Activated naive CD8-positive, alpha-beta T cell treated with anti-CD3 and anti-CD28 coated beads, Interleukin-2, amount 10 ng/mL, durations not matched to agents 7 days and 5 days (primary cell): ENCODE results near the gene TESPA1. TPM values are rescaled to one million over a fixed set of nuclear protein-coding genes. Genes with fewer than 3 reads are reported as not detected.

Experiments used
- ATAC-seq: fragments of 150-1000 bp; cut with Tn5 transposase; one replicate; pipeline ENCODE4 v1.10.0; 2021; ENCODE audit warnings: low read depth, moderate library complexity
- POLR2A ChIA-PET: fragments of 350-600 bp; sonication (Branson Sonifier 250); formaldehyde crosslinking; loops from one replicate; lab custom pipeline; 2021; ENCODE audit warnings: antibody characterized with exemption; lab: Charles Lee
- DNase-seq: peaks from one replicate; pipeline ENCODE4 v3.0.0; 2021
- H3K27ac Mint-ChIP-seq: one replicate; pipeline ENCODE4 v1.8.0; 2022; ENCODE audit warnings: mild to moderate bottlenecking, mixed read lengths
- H3K27me3 Mint-ChIP-seq: one replicate; pipeline ENCODE4 v1.8.0; 2022; ENCODE audit warnings: mild to moderate bottlenecking, moderate library complexity, mixed read lengths
- H3K36me3 Mint-ChIP-seq: one replicate; pipeline ENCODE4 v1.8.0; 2021; ENCODE audit warnings: mild to moderate bottlenecking, mixed read lengths
- H3K4me1 Mint-ChIP-seq: one replicate; pipeline ENCODE4 v1.8.0; 2021; ENCODE audit warnings: mixed read lengths
- H3K4me3 Mint-ChIP-seq: one replicate; pipeline ENCODE4 v1.8.0; 2022; ENCODE audit warnings: mild to moderate bottlenecking, moderate library complexity, mixed read lengths
- H3K9me3 Mint-ChIP-seq: one replicate; pipeline ENCODE4 v1.8.0; 2021; ENCODE audit warnings: mixed read lengths
- total RNA-seq, 2 experiments: library from RNA; stranded (reverse); gene quantifications; one replicate each; pipeline ENCODE4 v1.2.3, GENCODE V29; 2021

Gene TESPA1
- total RNA-seq, 2 experiments from 2014 or later: 105 to 112 TPM

DNA sequence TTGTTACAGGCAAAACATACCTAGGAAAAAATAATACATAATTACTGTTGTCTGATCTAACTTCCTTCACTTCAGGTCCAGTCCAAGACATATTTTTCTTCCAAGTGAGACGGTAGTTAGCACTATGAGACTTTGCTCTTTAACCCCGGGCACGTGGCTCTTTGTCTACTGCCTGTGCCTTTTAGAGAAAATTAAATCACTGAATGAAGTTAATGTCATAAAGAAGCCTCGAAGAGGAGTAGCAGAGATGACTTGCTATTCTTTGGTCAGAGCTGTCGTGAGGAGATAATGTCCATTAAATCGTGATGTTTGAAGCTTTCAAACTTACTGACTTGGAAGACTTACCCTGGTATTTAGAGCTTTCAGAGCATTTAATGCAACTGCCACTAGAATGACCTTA is 8.7 kb downstream of the TESPA1 start:
- peaks cover 64% of the 10 kb centered on the region for H3K4me1 Mint-ChIP-seq
- no peaks in the 10 kb centered on the region for H3K27me3 Mint-ChIP-seq
- DNase-seq (no peak), ATAC-seq (no peak)
- H3K9me3 Mint-ChIP-seq: no peaks in the 10 kb centered on the region
- peak overlapping the region; percentile 2 for H3K4me3 Mint-ChIP-seq
- peak overlapping the region; percentile 32 for H3K27ac Mint-ChIP-seq
- POLR2A ChIA-PET: interaction anchor here (1.3 kb wide), 1 partner anchor 9 kb away, joined by 6 read pairs; the partner anchor contains the start of gene TESPA1
- peaks cover 70% of the 10 kb centered on the region for H3K36me3 Mint-ChIP-seq

DNA sequence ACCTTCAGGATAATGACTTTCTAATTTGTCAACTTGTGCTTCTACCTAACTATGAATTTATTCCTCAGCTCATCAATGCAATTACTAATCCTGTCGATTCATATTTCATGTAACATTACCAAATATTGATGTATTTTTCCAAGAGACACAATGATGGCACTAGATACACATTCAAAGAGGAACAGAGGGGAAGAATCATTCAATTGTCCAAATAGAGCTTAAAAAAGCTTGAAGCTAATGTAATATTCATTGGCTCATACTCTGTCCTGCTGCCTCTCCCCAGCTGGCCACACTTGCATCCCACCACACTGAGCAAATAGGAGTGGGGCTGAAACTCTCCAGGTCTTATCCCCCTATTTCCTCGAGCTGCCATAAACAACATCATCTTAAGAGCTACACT is 9.3 kb downstream of the TESPA1 start:
- Mint-ChIP-seq H3K36me3 (peaks cover 73% of the 10 kb centered on the region), H3K27me3 (no peaks in the 10 kb centered on the region), H3K4me1 (peaks cover 65% of the 10 kb centered on the region), H3K27ac (no peak overlapping the region), H3K4me3 (no peak overlapping the region), H3K9me3 (no peaks in the 10 kb centered on the region)
- DNase-seq (no peak), ATAC-seq (no peak)
- POLR2A ChIA-PET: interaction anchor here (1.3 kb wide), 1 partner anchor 10 kb away, joined by 6 read pairs; the partner anchor contains the start of gene TESPA1

DNA sequence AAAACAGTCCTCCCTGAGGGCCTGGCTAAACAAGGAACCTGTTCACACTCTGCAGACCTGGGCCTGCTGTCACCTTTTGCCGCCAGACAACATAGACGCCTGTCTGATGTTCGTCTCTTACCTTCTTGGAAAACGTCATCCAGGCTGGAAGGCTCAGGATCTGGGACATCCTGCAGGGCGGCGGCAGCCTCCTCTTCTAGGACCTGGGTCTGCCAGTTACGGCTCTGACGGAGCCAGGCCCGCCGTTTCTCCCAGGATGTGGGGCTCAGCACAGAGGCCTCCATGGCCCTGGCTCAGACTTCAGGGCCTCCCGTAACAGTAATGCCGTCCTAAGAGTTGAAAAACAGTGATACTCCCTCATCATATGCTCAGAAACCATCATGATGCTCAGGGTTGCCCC is 10.3 kb downstream of the TESPA1 start:
- peaks cover 65% of the 10 kb centered on the region for H3K36me3 Mint-ChIP-seq
- H3K9me3 Mint-ChIP-seq: no peaks in the 10 kb centered on the region
- no peaks in the 10 kb centered on the region for H3K27me3 Mint-ChIP-seq
- no peak overlapping the region for H3K4me3 Mint-ChIP-seq
- no peak for DNase-seq
- peaks cover 55% of the 10 kb centered on the region for H3K4me1 Mint-ChIP-seq
- H3K27ac Mint-ChIP-seq: peak overlapping the region; percentile 24
- no peak for ATAC-seq
- POLR2A ChIA-PET: interaction anchor here (1.3 kb wide), 1 partner anchor 9 kb away, joined by 4 read pairs; no protein-coding TSS in a partner anchor

DNA sequence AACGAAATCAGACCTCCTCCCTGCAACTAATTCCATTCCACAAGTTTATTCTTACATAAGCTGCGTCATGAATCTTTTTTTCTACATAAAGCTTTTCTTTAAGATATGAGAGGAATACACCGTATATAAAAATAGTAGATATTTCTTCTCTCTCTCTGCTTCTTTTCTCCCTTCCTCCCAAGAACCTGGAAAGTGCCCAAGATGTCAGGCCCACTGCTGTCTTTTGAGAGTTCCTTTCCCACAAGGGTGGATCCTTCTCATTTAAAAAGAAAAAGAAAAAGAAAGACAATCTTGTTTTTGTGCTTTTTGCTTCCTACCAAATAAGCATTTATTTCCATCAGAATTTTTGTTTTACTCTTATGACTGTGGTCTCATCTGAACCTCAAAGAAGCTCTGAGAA is 11.0 kb downstream of the TESPA1 start:
- ATAC-seq (no peak), DNase-seq (no peak)
- Mint-ChIP-seq H3K27ac (peak overlapping the region; percentile 11), H3K9me3 (no peaks in the 10 kb centered on the region), H3K4me3 (no peak overlapping the region), H3K4me1 (peaks cover 52% of the 10 kb centered on the region), H3K36me3 (peaks cover 61% of the 10 kb centered on the region), H3K27me3 (no peaks in the 10 kb centered on the region)
- POLR2A ChIA-PET: interaction anchor here (1.3 kb wide), 1 partner anchor 9 kb away, joined by 4 read pairs; no protein-coding TSS in a partner anchor

DNA sequence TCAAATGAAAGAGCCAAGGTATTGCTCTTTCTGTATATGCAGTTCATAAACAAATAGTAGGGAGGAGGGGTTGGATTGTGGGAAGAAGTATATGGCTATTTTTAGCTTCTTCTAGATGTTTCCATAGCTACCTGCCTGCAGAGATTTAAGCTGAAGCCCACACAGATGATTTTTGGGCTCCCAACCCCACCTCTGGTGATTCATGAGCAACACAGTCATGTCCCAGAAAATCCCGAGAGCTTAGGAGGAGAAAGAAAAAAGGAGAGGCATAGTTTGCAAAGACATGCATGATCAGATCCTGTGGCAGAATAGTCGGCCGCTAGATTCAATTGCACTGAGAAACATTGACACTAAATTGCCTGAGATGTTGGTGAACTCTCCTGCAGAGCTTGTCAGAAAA is 13.8 kb downstream of the TESPA1 start:
- Mint-ChIP-seq H3K4me1 (peaks cover 46% of the 10 kb centered on the region), H3K9me3 (no peaks in the 10 kb centered on the region), H3K27me3 (no peaks in the 10 kb centered on the region), H3K4me3 (no peak overlapping the region), H3K27ac (peak overlapping the region; percentile 28), H3K36me3 (peaks cover 59% of the 10 kb centered on the region)
- ATAC-seq (no peak), DNase-seq (no peak)
- POLR2A ChIA-PET: interaction anchor here (1.0 kb wide), 1 partner anchor 14 kb away, joined by 3 read pairs; no protein-coding TSS in a partner anchor

DNA sequence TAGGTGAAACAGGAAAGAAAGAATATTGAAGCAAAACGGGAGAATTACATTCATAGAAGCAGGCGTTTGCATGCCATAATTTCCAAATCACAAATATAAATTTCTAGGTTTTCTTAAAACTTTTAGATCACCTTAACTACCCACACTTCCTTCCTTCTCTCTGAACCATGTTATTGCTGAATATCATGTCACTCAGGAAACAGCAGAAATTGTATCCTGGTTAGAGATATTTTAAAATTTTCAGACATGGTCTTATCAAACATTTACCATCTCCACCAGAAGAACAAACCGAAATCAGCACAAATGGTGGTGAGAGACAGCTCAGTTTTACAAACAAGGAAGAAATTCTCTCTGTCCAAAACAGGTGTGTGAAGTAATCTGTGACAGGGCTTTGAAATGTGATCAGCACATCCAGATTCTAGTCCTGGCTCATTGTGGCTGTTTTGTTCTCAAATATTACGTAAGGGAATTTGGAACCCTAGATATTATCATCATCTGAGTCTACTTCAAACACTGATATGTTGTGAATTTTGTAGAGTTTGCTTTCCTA is 16.3 kb downstream of the TESPA1 start:
- Mint-ChIP-seq H3K36me3 (peaks cover 58% of the 10 kb centered on the region), H3K4me3 (peak overlapping the region; percentile 62), H3K27ac (peak overlapping the region; percentile 84), H3K9me3 (no peaks in the 10 kb centered on the region), H3K4me1 (peaks cover 41% of the 10 kb centered on the region), H3K27me3 (no peaks in the 10 kb centered on the region)
- POLR2A ChIA-PET: interaction anchor here (1.1 kb wide), 1 partner anchor 15 kb away, joined by 4 read pairs; no protein-coding TSS in a partner anchor
- DNase-seq (no peak), ATAC-seq (peak; percentile 55)

DNA sequence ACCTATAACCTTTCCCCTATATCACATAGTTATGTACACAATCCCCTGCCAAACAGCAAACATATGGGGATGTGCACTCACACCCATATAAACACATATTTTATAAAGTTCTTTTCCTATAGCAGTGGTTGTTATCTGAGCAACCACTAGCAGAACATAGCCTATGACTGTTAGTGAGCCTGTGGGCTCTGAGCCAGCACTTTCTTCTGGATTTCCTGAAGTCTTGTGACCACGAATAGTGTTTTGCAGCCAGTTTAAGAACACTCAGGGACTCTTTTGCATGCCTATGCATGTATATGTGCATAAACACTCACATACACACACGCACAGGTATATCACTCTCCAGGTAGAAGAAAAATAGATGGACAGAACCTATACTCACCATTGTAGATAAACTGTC is 17.1 kb downstream of the TESPA1 start:
- peaks cover 60% of the 10 kb centered on the region for H3K36me3 Mint-ChIP-seq
- no peaks in the 10 kb centered on the region for H3K27me3 Mint-ChIP-seq
- peak overlapping the region; percentile 84 for H3K27ac Mint-ChIP-seq
- POLR2A ChIA-PET: no interaction called here
- DNase-seq: no peak
- no peaks in the 10 kb centered on the region for H3K9me3 Mint-ChIP-seq
- peaks cover 38% of the 10 kb centered on the region for H3K4me1 Mint-ChIP-seq
- peak; percentile 40 for ATAC-seq
- peak overlapping the region; percentile 62 for H3K4me3 Mint-ChIP-seq

DNA sequence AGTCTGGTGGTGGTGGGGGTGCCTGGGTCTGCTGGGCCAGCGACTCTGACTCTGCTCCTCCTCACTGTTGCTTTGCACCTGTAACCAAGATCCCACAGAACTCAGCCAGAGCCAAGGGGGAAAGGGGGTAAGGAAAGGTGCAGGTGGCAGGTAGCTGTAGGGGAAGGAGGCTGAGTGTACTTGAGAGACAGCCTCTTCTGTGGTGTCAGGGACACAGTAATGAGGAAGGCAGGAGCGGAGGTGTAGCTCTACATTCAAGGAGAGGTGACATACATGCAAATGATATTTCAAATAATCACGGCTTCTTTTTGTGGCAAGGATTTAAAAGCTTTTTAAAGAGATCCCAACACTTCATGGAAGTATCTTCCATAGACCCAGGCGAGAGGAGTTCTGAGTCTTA is 23.4 kb downstream of the TESPA1 start:
- ATAC-seq: no peak

DNA sequence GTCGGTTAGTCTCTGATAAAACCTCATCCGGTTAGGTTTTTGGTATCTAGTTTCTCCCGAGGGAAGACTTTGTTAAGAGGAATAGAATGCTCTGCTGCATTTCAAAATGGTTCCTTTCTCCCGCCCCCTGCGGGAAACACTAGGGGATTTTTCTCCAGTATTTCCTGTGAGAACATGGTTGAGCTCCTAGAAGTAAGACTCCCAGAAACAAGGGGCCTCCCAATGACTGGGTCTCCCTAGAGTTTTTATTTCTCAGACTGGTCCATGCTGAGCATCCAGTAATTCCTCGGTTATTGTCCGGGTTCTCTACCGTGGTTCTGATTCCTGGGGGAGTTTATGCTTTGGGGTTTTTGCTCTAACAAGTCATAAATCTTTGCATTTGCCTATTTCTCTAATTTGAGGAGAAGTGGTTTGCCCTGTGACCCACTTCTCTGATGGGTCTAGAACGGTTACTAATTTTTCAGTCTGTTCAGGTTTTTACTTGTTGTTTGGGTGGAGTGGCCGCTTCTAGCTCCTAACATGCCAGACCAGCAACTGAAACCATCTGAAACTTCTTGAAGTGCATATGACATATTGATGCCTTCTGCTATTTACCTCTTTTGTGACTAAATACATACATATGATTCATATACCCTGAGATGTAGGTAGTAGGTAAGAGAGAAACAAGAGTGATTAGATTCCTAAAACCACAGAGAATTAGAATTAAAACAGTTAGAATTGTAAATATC is 25.1 kb downstream of the TESPA1 start:
- H3K4me3 Mint-ChIP-seq: no peak overlapping the region
- ATAC-seq (no peak), DNase-seq (no peak)
- POLR2A ChIA-PET: interaction anchor here (0.8 kb wide), 2 partner anchors 24 to 26 kb away, joined by 3 read pairs; no protein-coding TSS in a partner anchor
- H3K27me3 Mint-ChIP-seq: no peaks in the 10 kb centered on the region
- peaks cover 2% of the 10 kb centered on the region for H3K9me3 Mint-ChIP-seq
- H3K36me3 Mint-ChIP-seq: peaks cover 65% of the 10 kb centered on the region
- H3K4me1 Mint-ChIP-seq: peaks cover 51% of the 10 kb centered on the region
- H3K27ac Mint-ChIP-seq: peak overlapping the region; percentile 54

More for the DNA sequence above, 23.4 kb downstream of the TESPA1 start:
- Mint-ChIP-seq H3K27ac (peak overlapping the region; percentile 75), H3K4me3 (no peak overlapping the region), H3K4me1 (peaks cover 43% of the 10 kb centered on the region), H3K9me3 (no peaks in the 10 kb centered on the region), H3K36me3 (peaks cover 64% of the 10 kb centered on the region), H3K27me3 (no peaks in the 10 kb centered on the region)
- no peak for DNase-seq
- POLR2A ChIA-PET: interaction anchor here (0.7 kb wide), 1 partner anchor 1881 kb away, joined by 3 read pairs; no protein-coding TSS in a partner anchor

DNA sequence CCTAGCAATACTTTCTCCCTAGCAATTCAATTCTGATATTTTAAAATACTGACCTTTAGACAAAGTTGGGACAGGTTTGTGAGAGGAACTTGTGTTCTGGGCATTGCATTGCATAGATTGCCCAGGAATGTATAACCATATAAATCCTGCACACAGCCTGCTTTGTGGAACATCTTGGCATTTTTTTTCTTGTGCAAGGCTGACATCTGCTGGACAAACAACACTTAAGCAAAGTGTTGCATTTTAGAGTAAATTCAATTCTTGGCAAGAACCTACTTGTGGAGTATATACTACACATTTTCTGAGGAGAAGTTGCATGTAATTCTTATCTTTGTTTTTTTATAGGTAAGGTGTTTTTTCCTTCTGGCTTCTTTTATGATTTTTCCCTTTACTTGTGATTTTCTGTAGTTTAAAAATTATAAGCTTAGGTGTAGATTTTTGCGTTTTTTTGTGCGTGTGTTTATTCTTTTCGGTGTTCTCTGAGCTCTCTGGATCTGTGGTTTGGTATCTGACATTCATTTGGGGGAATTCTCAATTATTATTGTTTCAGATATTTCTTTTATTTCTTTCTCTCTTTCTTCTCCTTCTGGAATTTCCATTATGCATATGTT is 26.4 kb downstream of the TESPA1 start:
- no peaks in the 10 kb centered on the region for H3K27me3 Mint-ChIP-seq
- ATAC-seq (no peak), DNase-seq (no peak)
- H3K9me3 Mint-ChIP-seq: peaks cover 7% of the 10 kb centered on the region
- H3K36me3 Mint-ChIP-seq: peaks cover 70% of the 10 kb centered on the region
- H3K27ac Mint-ChIP-seq: no peak overlapping the region
- peaks cover 55% of the 10 kb centered on the region for H3K4me1 Mint-ChIP-seq
- H3K4me3 Mint-ChIP-seq: no peak overlapping the region
- POLR2A ChIA-PET: no interaction called here

DNA sequence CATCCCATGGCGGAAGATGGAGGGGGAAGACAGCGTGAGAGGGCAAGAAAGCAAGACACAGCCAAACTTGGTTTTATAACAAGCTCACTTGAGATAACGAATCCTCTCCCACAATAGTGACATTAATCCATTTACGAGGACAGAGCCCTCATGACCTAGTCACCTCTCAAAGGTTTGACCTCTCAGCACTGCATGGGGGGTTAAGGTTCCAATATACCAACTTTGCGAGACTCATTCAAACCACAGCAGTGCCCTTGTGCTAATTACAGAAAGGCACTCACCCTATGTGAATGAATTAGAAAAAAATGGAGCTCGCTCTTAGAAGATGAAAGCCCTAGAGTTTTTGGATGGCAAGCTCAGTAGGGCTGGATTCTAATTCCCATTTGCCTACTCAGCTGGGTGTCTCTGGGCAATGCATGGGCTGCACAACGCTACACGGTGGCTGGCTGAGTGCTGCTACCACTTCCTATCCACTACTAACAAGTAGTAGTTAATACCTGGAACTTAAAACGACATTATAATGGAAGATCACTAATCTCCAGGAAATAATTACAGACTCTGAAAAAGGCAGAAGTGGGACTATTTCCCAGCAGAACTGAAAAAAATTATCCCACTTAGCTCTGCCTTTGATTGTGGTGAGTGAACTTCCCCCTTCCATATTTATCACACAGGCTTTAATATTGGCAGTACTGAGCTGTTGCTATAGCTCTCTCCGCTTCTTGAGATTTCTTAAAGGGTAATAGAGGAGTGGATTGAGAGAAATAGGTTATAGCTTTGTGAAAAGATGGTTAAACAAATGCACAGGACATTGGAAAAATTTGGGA is 27.5 kb downstream of the TESPA1 start:
- no peaks in the 10 kb centered on the region for H3K27me3 Mint-ChIP-seq
- DNase-seq: no peak
- no peak for ATAC-seq
- H3K4me1 Mint-ChIP-seq: peaks cover 57% of the 10 kb centered on the region
- H3K36me3 Mint-ChIP-seq: peaks cover 70% of the 10 kb centered on the region
- POLR2A ChIA-PET: no interaction called here
- peak overlapping the region; percentile 55 for H3K4me3 Mint-ChIP-seq
- peaks cover 12% of the 10 kb centered on the region for H3K9me3 Mint-ChIP-seq
- peak overlapping the region; percentile 76 for H3K27ac Mint-ChIP-seq

DNA sequence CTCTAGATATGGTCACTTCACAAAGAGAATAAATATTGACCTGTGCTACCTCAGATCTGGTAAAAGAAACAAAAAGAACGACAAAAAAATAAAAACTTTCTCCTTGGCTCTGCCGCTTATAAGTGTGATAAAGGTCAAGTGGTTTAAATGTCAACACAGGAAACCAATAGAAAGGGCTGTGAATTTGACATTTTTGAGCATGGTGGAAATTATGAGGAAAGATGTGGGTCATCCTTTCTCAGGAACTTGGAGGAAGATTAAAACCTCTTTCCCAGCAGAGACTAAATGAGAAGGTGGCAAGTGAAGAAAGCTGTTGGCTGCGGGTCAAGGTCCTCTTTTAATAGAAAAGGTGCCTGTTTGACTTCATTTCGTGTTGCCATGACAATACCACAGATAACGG is 28.2 kb downstream of the TESPA1 start:
- peak overlapping the region; percentile 76 for H3K27ac Mint-ChIP-seq
- DNase-seq (no peak), ATAC-seq (no peak)
- H3K36me3 Mint-ChIP-seq: peaks cover 73% of the 10 kb centered on the region
- H3K27me3 Mint-ChIP-seq: no peaks in the 10 kb centered on the region
- peaks cover 14% of the 10 kb centered on the region for H3K9me3 Mint-ChIP-seq
- H3K4me1 Mint-ChIP-seq: peaks cover 57% of the 10 kb centered on the region
- H3K4me3 Mint-ChIP-seq: peak overlapping the region; percentile 55
- POLR2A ChIA-PET: no interaction called here

DNA sequence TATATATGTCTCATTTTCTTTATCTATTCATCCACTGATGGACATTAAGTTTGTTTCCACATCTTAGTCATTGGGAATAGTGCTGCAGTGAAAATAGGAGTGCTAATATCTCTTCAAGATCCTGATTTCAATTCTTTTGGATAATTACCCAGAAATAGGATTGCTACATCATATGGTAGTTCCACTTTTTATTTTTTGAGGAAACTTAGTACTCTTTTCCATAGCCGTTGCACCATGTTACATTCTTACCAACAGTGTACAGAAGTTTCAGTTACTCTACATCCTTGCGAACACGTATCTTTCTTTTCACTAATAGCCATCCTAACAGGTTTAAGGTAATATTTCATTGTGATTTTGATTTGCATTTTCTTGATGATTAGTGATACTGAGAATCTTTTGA is 29.8 kb downstream of the TESPA1 start:
- no peaks in the 10 kb centered on the region for H3K27me3 Mint-ChIP-seq
- DNase-seq: no peak
- peaks cover 62% of the 10 kb centered on the region for H3K4me1 Mint-ChIP-seq
- H3K36me3 Mint-ChIP-seq: peaks cover 79% of the 10 kb centered on the region
- H3K27ac Mint-ChIP-seq: no peak overlapping the region
- H3K4me3 Mint-ChIP-seq: no peak overlapping the region
- POLR2A ChIA-PET: no interaction called here
- peaks cover 17% of the 10 kb centered on the region for H3K9me3 Mint-ChIP-seq
- ATAC-seq: no peak
